ENCODE data around the gene SORT1.
"Not testable (repeated sequence)": the region's sequence is repeated elsewhere in the genome, so short reads cannot be mapped to it uniquely, and the experiment has no call there.

The SORT1 gene

GRCh38 chr1:109338608-109339007 lies 59.1 kb downstream of the SORT1 start:
- no peak for DNase-seq (ENCODE audit: low read depth)

GRCh38 chr1:109338091-109338490 lies 59.6 kb downstream of the SORT1 start:
- DNase-seq (ENCODE audit: low read depth), result no peak

- no peak for DNase-seq (ENCODE audit: low read depth)
Measured at GRCh38 chr1:109335091-109335490, 62.6 kb downstream of the SORT1 start.

- no peak for DNase-seq (ENCODE audit: low read depth)
Measured at GRCh38 chr1:109331113-109331512, 66.6 kb downstream of the SORT1 start.

GRCh38 chr1:109327285-109327684 lies 70.4 kb downstream of the SORT1 start:
- DNase-seq (ENCODE audit: low read depth), result no peak

- DNase-seq (ENCODE audit: low read depth), result no peak
Measured at GRCh38 chr1:109322974-109323373, 74.7 kb downstream of the SORT1 start.

GRCh38 chr1:109319114-109319513 lies 78.6 kb downstream of the SORT1 start:
- DNase-seq (ENCODE audit: low read depth), result no peak

- no peak for DNase-seq (ENCODE audit: low read depth)
Measured at GRCh38 chr1:109316506-109316905, 81.2 kb downstream of the SORT1 start.

- DNase-seq (ENCODE audit: low read depth), result no peak
Measured at GRCh38 chr1:109315288-109315687, 82.4 kb downstream of the SORT1 start.

- no peak for DNase-seq (ENCODE audit: low read depth)
Measured at GRCh38 chr1:109314795-109315194, 82.9 kb downstream of the SORT1 start.

- DNase-seq (ENCODE audit: low read depth), result no peak
Measured at GRCh38 chr1:109312978-109313775, 84.5 kb downstream of the SORT1 start.

- no peak for DNase-seq (ENCODE audit: low read depth)
Measured at GRCh38 chr1:109312246-109312645, 85.5 kb downstream of the SORT1 start.

- no peak for DNase-seq (ENCODE audit: low read depth)
Measured at GRCh38 chr1:109309347-109309746, 88.4 kb downstream of the SORT1 start.

GRCh38 chr1:109307274-109308021 lies 90.3 kb downstream of the SORT1 start:
- DNase-seq (ENCODE audit: low read depth), result no peak

- no peak for DNase-seq (ENCODE audit: low read depth)
Measured at GRCh38 chr1:109306832-109307273, 90.9 kb downstream of the SORT1 start, which contains the start of gene MYBPHL. Gene MYBPHL, minus strand, starts transcription at chr1:109307011. Its CDS starts 20 bp downstream, at chr1:109306991.

- not testable (repeated sequence) for DNase-seq (ENCODE audit: low read depth)
Measured at GRCh38 chr1:109305991-109306390, 91.7 kb downstream of the SORT1 start.

GRCh38 chr1:109304226-109304920 lies 93.3 kb downstream of the SORT1 start:
- no peak for DNase-seq (ENCODE audit: low read depth)

GRCh38 chr1:109301874-109302273 lies 95.8 kb downstream of the SORT1 start:
- DNase-seq (ENCODE audit: low read depth), result no peak

- DNase-seq (ENCODE audit: low read depth), result no peak
Measured at GRCh38 chr1:109300650-109301151, 97.0 kb downstream of the SORT1 start.

GRCh38 chr1:109299558-109300343 lies 98.0 kb downstream of the SORT1 start:
- no peak for DNase-seq (ENCODE audit: low read depth)

Measured in stimulated activated CD8-positive, alpha-beta memory T cell treated with anti-CD3 and anti-CD28 coated beads, Interleukin-15, amount 100 ng/mL, for 24 hours (primary cell).